ENCODE data around the gene LGMN.

GRCh38 chr14:92685784-92686355, 62.6 kb downstream of the LGMN start:
- TF ChIP-seq, protein P1, sequence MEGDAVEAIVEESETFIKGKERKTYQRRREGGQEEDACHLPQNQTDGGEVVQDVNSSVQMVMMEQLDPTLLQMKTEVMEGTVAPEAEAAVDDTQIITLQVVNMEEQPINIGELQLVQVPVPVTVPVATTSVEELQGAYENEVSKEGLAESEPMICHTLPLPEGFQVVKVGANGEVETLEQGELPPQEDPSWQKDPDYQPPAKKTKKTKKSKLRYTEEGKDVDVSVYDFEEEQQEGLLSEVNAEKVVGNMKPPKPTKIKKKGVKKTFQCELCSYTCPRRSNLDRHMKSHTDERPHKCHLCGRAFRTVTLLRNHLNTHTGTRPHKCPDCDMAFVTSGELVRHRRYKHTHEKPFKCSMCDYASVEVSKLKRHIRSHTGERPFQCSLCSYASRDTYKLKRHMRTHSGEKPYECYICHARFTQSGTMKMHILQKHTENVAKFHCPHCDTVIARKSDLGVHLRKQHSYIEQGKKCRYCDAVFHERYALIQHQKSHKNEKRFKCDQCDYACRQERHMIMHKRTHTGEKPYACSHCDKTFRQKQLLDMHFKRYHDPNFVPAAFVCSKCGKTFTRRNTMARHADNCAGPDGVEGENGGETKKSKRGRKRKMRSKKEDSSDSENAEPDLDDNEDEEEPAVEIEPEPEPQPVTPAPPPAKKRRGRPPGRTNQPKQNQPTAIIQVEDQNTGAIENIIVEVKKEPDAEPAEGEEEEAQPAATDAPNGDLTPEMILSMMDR (IDR thresholded peaks at IDR 0.05): no peak
- no peak for TF ChIP-seq POLR2A (IDR thresholded peaks at IDR 0.05)
